Activated CD4-positive, CD25-positive, alpha-beta regulatory T cell treated with anti-CD3 and anti-CD28 coated beads, Interleukin-2, amount 50 U/mL, for 16 hours (primary cell): ENCODE data around the gene P2RY2.

ENCODE experiments used
- DNase-seq: peaks from one replicate; pipeline ENCODE4 v3.0.0-alpha.2; 2020; ENCODE audit warnings: low read depth, low spot score

Gene P2RY2

GRCh38 chr11:73242251-73243092, 24.4 kb downstream of the P2RY2 start:
- peak; percentile 51 for DNase-seq

DNA sequence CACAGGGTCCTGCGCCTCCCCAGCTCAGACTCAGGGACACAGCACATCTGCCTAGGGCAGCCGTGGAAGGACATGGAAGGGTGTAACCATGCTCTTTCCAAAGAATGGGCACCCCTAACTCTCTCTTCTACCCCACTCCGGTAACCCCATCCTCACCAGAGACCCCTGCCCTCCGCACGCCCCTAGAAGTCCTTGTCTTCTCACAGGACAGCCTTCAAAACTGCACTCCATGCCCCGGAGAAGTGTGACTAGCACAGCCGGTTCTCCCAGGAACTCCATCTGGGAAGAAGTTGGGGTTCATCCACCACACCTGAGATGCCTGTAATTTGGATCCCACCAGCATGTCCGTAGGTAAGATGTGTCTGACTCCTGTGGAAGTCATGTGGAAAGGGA, 25.0 kb downstream of the P2RY2 start:
- DNase-seq: no peak

DNA sequence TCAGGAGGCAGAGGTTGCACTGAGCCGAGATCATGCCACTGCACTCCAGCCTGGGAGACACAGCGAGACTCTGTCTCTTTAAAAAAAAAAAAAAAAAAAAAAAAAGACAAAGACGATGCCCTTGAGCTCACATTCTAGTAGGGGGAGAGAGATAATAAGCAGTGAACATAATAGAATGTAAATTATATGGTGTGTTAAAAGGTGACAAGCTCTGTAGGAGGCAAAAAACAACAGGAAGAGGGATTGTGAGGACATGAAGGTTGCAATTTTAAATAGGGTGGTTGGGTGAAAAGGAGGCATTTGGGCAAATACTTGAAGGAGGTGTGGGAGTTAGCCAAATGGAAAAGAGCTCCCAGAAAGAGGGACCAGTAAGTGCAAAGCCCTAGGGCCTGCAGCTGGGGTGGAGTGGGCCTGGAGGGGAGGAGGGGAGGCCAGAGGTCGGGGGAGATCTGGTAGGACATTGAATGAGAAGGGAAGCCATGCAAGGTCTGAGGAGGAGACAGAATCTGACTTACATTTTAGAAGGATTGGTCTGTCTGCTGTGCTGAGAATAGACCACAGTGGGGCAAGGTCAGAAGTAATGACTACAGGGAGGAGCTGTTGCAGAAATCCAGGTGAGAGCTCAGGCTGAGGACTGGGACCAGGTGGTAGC, 26.6 kb downstream of the P2RY2 start:
- DNase-seq: no peak

GRCh38 chr11:73245461-73245860, 27.4 kb downstream of the P2RY2 start:
- no peak for DNase-seq

- DNase-seq: no peak
Measured at GRCh38 chr11:73246303-73246702, 28.2 kb downstream of the P2RY2 start.

- DNase-seq: no peak
Measured at GRCh38 chr11:73248526-73249185, 30.6 kb downstream of the P2RY2 start.

DNA sequence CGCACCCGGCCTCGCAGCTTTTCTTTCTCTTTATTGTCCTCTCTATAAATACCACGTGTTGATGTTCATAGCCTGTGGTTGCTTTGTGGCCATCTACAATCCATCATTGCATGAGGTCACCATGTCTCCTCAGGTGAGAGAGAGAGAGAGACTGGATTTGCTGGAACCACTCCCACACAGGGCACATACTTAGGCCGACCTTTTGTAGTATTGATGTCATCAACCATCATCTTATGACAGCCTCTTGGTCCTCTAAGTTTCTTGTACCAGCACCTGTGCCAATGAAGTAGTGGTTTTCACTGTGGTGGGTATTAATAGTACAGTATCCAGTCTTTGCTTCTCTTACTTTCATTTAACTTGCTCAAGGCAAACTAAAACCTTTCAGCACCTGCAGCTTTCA, 31.2 kb downstream of the P2RY2 start:
- DNase-seq: no peak

DNA sequence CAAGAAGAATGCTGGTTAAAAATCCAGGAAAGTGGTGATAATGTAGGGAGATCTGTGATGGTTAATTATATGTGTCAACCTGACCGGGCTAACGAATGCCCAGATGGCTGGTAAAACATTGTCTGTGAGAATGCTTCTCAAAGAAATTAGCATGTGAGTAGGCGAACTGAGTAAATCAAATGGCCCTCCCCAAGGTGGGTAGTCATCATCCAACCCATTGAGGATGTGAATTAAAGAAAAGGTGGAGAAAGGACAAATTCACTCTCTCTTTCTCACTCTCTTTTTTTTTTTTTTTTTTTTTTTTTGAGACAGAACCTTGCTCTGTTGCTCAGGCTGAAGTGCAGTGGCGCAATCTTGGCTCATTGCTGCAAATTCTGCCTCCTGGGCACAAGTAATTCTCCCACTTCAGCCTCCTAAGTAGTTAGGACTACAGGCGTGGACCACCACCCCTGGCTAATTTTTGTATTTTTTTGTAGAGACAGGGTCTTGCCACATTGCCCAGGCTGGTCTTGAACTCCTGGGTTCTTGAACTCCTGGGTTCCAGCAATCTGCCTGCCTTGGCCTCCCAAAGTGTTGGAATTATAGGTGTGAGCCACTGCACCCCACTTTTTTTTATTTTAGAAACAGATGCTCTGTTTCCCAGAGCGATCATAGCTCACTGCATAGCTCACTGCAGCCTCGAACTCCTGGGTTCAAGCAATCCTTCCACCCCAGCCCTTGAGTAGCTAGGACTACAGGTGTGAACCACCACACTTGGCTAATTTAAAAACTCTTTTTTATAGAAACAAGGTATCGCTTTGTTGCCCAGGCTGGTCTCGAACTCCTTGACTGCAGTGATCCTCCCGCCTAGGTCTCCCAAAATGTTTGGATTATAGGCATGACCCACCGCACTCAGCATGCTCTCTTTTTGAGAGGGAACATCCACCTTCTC, 32.0 kb downstream of the P2RY2 start:
- DNase-seq: no peak

DNA sequence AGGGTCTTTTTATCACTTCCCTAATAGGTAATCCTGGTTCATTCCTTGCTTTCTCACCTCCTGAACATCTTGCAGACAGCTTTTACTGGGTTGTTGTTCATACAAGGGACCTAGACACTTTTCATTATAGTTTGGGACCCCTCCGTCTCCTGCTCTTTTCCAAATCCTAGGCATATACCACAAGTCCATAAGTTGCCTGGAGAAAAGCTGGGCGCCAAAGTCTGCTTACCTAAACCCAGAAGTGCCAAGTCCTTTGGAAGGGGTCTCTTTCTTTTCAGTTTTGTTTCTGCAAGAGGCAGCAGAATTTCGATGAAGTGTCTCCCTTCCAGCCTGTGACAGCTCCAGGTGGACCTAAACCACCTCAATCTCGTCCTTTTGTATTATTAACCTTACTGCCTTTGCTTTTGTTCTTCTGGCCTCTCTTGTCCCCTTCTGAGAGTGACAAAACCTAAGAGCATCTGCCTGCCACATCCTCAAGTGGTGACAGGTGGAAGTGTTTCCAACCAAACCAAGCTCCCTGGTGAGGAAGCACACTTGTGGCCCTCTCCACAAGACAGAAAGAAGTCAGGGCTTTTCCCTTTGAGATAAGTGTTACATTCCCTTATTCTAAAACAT, 34.6 kb downstream of the P2RY2 start:
- DNase-seq: no peak

DNA sequence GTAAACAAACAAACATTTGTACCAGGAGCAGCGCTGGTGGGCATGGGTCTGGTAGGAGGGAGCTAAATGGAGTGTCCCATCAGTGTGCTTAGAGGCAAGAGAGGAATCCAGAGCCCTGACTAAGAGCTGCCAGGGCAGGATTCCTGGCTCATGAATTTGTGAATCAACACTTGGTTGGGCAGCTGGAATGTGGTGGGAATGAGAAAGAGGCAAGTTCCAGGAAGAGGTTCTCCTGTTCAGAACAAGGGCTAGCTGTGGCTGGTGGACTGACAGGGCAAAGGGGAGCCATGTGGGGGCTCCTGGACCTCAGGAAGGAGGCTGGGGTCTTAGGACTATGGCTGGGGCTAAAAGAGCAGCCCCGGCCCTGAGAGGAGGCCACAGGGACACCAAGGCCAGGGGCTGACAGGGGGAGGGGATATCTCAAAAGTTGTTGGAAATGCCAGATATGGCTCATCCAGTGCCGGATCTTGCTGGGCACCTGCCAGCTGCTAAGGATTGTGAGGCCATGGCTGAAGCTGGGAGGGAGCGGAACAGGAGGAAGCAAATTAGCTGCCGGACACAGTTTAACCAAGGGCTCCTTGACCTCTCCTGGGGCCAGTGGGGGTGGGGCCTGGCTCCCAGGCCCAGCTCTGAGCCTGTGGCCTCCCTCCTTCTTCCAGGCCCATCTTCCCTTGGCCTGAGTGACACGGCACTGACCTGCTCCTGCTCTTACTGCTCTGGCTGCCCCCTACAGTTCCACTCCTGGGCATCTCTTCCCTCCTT, 39.4 kb downstream of the P2RY2 start:
- DNase-seq: no peak

DNA sequence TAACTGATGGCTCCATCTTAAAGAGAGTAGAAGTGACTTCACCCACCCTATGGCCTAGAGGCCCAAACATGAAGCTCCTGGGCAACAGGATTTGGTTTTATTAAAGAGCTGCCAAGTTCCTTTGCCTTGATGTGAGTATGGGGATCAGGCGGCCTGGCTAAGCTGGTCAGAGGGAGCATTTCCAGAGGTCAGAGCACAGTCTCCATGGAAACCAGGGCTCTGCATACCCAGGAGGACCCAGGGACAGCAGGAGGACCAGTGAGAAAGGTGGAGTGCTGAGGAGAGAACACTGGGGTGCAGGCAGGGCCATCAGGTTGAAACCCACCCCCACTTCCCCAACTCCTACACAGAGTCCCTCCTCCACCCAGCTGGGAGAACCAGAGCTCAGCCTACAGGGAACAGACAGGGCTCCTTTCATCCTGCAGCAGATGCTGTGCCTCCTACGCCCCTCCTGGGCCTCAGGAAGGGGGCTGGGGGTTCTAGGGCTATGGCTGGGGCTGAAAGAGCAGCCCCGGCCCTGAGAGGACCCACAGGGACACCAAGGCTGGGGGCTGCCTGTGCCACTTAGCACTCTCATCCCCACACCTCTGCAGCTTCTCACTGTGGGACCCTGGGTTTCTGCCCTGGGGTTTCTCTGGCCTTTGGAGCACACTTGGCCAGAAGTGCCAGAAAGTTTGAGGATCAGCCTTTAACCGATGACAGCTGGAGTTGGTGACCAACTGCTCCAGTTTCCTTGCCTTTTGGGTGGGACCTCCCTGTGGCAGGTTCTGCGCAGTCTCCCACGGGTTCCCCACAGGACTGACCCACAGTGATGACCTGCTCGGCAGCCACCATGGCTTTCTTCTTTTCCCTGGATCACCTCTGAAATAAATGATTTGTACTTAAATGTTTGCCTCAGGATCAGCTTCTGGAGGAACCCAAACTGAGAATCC, 40.3 kb downstream of the P2RY2 start:
- DNase-seq: no peak

DNA sequence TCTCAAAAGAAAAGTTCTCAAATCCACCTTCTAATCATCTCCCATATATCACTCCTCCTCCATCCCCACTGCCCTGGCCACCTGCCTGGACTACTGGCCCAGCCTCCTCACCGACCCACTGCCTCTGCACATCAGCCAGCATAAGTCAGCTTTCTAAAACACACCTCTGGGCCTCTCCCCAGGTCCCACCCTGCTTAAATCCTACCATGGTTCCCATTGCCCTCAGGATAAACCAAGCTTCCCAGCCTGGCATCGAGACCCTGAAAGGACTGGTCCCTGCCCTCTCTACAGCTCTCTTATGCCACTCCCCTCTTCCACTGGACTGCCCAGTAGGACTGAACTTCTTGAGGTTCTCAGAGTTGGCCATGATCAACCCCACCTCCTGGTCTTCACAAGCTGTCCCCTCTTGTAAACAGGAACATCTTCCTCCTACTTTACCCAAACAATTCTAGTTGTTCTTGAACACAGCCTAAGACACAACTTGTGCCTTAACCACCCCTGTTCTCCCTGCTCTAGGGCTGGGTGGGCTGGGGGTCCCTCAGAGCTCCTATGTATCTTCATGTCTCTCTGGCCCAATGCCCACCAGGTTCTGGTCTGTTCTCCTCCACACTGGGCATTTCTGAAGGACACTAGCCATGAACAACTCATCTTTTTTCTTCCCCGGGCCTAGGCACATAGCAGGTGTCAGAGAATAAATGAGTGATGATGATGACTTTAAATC, 41.5 kb downstream of the P2RY2 start:
- no peak for DNase-seq

DNA sequence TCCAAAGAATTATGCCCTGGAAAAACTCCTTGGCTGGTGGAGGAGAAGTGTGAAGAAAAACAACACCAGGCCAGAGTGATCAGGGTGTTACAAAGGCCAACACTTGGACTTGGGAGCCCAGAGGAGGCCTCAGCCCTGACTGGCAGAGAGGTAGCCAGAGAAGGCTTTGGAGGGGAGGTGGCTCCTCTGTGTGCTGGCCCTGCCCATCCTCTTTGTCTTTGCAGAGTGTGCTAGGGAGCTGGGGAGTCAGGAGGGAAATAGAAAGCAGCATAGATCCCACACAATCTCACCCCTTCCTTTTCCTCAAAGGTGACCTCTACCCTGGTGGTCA, 42.0 kb downstream of the P2RY2 start:
- DNase-seq: no peak

DNA sequence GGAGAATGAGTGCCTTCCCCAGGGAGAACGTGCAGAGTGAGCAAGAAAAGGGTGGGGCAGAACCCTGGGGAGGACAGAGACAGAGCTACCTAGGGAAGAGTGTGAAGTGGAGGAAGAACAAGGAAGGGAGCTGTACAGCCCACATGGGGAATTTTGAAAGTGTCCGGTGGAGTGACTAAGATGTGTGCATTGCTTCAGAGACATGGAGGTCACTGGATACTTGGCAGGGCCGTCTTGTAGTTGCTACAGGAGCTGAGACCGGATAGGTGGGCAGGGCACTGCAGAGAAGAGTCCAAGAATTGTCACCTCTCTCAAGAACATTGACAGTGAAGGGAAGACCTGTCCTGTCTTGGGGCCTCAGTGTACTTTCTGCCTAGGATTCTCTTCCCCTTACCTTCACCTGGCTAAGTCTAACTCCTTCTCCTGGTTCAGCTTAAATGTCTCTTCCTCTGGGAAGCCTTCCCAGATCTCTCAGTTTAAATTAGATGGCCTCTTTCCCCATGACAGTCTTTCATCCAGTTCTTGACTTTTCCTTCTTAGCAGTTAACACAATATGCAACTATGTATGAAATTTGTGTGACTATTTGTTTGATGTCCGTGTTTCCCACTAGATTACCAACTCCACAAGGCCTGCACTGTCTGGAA, 44.9 kb downstream of the P2RY2 start:
- no peak for DNase-seq

- no peak for DNase-seq
Measured at GRCh38 chr11:73263640-73264039, 45.6 kb downstream of the P2RY2 start.

- DNase-seq: no peak
Measured at GRCh38 chr11:73265278-73265810, 47.3 kb downstream of the P2RY2 start.

GRCh38 chr11:73265853-73266645, 48.0 kb downstream of the P2RY2 start:
- no peak for DNase-seq
